ENCODE data around the gene MTURN. TPM values are rescaled to one million over a fixed set of nuclear protein-coding genes. Genes with fewer than 3 reads are reported as not detected.

The MTURN gene
- total RNA-seq (2022) (2.2 and 2.3 TPM in 2 replicates), Bru-seq, nascent RNA (percentile 40 among the genes with signal in this experiment), BruChase-seq, experiment 1, labeled RNA remaining after a 2-hour chase (percentile 43 among the genes with signal in this experiment), BruChase-seq, experiment 2, labeled RNA remaining after a 6-hour chase (percentile 42 among the genes with signal in this experiment)
- long read RNA-seq, full-length matches to known transcripts: 5 of 5 reads
- long read RNA-seq, partial matches to known transcripts: 0 of 5 reads
- long read RNA-seq, other reads (novel, unspliced or antisense): 0 of 5 reads

DNA sequence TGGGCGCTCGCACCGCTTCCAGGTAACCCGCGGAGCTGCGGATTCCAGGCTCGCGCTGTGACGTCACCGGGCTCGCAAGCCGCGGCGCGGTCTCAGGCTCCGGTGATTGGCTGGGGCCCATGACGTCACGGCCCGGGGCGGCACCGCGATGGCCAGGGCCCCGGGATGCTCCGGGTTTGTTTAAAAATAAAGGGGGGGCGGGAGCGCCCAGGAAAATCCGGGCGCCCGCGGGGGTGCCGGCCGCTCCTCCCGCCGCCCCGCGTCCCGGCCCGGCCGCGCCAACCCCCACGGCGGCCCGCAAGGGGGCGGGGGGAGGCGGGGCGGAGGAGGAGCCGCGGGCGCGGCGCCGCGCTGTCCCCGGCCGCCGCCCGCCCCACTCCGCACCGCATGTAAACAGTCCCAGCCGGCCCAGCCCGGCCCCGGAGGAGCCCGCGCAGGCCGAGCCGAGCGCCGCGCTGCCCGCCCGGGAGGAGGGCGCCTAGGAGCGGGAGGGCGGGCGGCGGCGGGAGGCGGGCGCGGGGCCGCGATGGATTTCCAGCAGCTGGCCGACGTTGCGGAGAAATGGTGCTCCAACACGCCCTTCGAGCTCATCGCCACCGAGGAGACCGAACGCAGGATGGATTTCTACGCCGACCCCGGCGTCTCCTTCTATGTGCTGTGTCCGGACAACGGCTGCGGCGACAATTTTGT is at the start of gene MTURN:
MTURN (plus strand) TSS at position 376 of the 690 bp plus-strand sequence; CDS start at position 527, 151 bp downstream.
- peak; percentile 92 to 93 for DNase-seq
- Mint-ChIP-seq H3K9me3 (ENCODE audit: unreplicated experiment) (no peaks in the 10 kb centered on the region), H3K27me3 (ENCODE audit: insufficient read depth, unreplicated experiment) (peaks cover 3% of the 10 kb centered on the region), H3K4me1 (ENCODE audit: low read depth, unreplicated experiment) (no peaks in the 10 kb centered on the region), H3K4me3 (ENCODE audit: unreplicated experiment) (peak within 1 kb of the TSS; percentile 79), H3K27ac (ENCODE audit: unreplicated experiment) (peak within 1 kb of the TSS; percentile 60), H3K36me3 (ENCODE audit: insufficient read depth, unreplicated experiment) (peaks cover 14% of the 10 kb centered on the region)
- intact Hi-C loops (cut with micrococcal nuclease; ENCODE audit: unreplicated experiment): no loop called here
- Histone ChIP-seq H3K9me3 (no peaks in the 10 kb centered on the region), H3K4me3 (ENCODE audit: low read depth, low read length) (peak within 1 kb of the TSS; percentile 86), H3K4me1 (no peaks in the 10 kb centered on the region), H3K36me3 (ENCODE audit: control insufficient read depth, insufficient read depth, low read length) (no peaks in the 10 kb centered on the region), H3K27me3 (replicated peaks; ENCODE audit: control insufficient read depth, insufficient read depth, low read length) (no peaks in the 10 kb centered on the region; the same call in 1 of the 2 replicates)
- CTCF ChIA-PET: no interaction called here
- BruUV-seq (replicated peaks): no TSS peak
- POLR2A ChIA-PET: no interaction called here
- TF ChIP-seq, protein P1, sequence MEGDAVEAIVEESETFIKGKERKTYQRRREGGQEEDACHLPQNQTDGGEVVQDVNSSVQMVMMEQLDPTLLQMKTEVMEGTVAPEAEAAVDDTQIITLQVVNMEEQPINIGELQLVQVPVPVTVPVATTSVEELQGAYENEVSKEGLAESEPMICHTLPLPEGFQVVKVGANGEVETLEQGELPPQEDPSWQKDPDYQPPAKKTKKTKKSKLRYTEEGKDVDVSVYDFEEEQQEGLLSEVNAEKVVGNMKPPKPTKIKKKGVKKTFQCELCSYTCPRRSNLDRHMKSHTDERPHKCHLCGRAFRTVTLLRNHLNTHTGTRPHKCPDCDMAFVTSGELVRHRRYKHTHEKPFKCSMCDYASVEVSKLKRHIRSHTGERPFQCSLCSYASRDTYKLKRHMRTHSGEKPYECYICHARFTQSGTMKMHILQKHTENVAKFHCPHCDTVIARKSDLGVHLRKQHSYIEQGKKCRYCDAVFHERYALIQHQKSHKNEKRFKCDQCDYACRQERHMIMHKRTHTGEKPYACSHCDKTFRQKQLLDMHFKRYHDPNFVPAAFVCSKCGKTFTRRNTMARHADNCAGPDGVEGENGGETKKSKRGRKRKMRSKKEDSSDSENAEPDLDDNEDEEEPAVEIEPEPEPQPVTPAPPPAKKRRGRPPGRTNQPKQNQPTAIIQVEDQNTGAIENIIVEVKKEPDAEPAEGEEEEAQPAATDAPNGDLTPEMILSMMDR (IDR thresholded peaks at IDR 0.05; ENCODE audit: insufficient read depth in 1 of 2, low read depth in 1 of 2, low read length in 1 of 2, severe bottlenecking in 1 of 2, unreplicated experiment in 1 of 2): no peak

GRCh38 chr7:30086529-30086928 is 48.3 kb upstream of the MTURN start:
- Histone ChIP-seq H3K27me3 (replicated peaks; ENCODE audit: control insufficient read depth, insufficient read depth, low read length) (no peaks in the 10 kb centered on the region), H3K4me3 (ENCODE audit: low read depth, low read length) (no peak overlapping the region), H3K9me3 (no peaks in the 10 kb centered on the region), H3K4me1 (no peaks in the 10 kb centered on the region), H3K36me3 (ENCODE audit: control insufficient read depth, insufficient read depth, low read length) (no peaks in the 10 kb centered on the region)
- no peak for DNase-seq
- Mint-ChIP-seq H3K27ac (ENCODE audit: unreplicated experiment) (no peak overlapping the region), H3K9me3 (ENCODE audit: unreplicated experiment) (no peaks in the 10 kb centered on the region), H3K4me3 (ENCODE audit: unreplicated experiment) (no peak overlapping the region), H3K4me1 (ENCODE audit: low read depth, unreplicated experiment) (no peaks in the 10 kb centered on the region), H3K27me3 (ENCODE audit: insufficient read depth, unreplicated experiment) (no peaks in the 10 kb centered on the region), H3K36me3 (ENCODE audit: insufficient read depth, unreplicated experiment) (no peaks in the 10 kb centered on the region)
- intact Hi-C loops (cut with micrococcal nuclease; ENCODE audit: unreplicated experiment): no loop called here
- POLR2A ChIA-PET: no interaction called here
- BruUV-seq (replicated peaks): no TSS peak
- TF ChIP-seq, protein P1 (IDR thresholded peaks at IDR 0.05; ENCODE audit: insufficient read depth in 1 of 2, low read depth in 1 of 2, low read length in 1 of 2, severe bottlenecking in 1 of 2, unreplicated experiment in 1 of 2): no peak
- CTCF ChIA-PET: interaction anchor here (0.6 kb wide), 1 partner anchor 34 kb away, joined by 3 read pairs; no protein-coding TSS in a partner anchor

- H3K27ac Mint-ChIP-seq (ENCODE audit: unreplicated experiment): no peak overlapping the region
- ChIA-PET POLR2A (no interaction called here), CTCF (no interaction called here)
- H3K4me1 ChIP-seq: no peaks in the 10 kb centered on the region
- H3K9me3 ChIP-seq: no peaks in the 10 kb centered on the region
- H3K36me3 ChIP-seq (ENCODE audit: control insufficient read depth, insufficient read depth, low read length): no peaks in the 10 kb centered on the region
- no peak overlapping the region for H3K4me3 Mint-ChIP-seq (ENCODE audit: unreplicated experiment)
- no peak for DNase-seq
- no peaks in the 10 kb centered on the region for H3K27me3 ChIP-seq (replicated peaks; ENCODE audit: control insufficient read depth, insufficient read depth, low read length)
- intact Hi-C loops (cut with micrococcal nuclease; ENCODE audit: unreplicated experiment): no loop called here
- no peaks in the 10 kb centered on the region for H3K36me3 Mint-ChIP-seq (ENCODE audit: insufficient read depth, unreplicated experiment)
- TF ChIP-seq, protein P1 (IDR thresholded peaks at IDR 0.05; ENCODE audit: insufficient read depth in 1 of 2, low read depth in 1 of 2, low read length in 1 of 2, severe bottlenecking in 1 of 2, unreplicated experiment in 1 of 2): no peak
- no TSS peak for BruUV-seq (replicated peaks)
- no peaks in the 10 kb centered on the region for H3K9me3 Mint-ChIP-seq (ENCODE audit: unreplicated experiment)
- no peak overlapping the region for H3K4me3 ChIP-seq (ENCODE audit: low read depth, low read length)
- H3K4me1 Mint-ChIP-seq (ENCODE audit: low read depth, unreplicated experiment): no peaks in the 10 kb centered on the region
- no peaks in the 10 kb centered on the region for H3K27me3 Mint-ChIP-seq (ENCODE audit: insufficient read depth, unreplicated experiment)
Measured at GRCh38 chr7:30087371-30087770, 47.4 kb upstream of the MTURN start.

Data from Caco-2 (cell line).